Stimulated activated CD4-positive, alpha-beta T cell treated with anti-CD3 and anti-CD28 coated beads, Interleukin-15, amount 100 ng/mL, for 24 hours (primary cell): ENCODE data around the gene OPTN.
"Not testable (repeated sequence)": the region's sequence is repeated elsewhere in the genome, so short reads cannot be mapped to it uniquely, and the experiment has no call there.

Source experiments
- DNase-seq: peaks from one replicate; pipeline ENCODE4 v3.0.0-alpha.2; 2020

Gene OPTN

GRCh38 chr10:13099666-13100348, at the start of gene OPTN:
OPTN (plus strand) TSS chr10:13100163; CDS start chr10:13109123, 8,960 bp downstream.
- DNase-seq: peak; percentile 87

- DNase-seq: no peak
These were observed 48.8 kb upstream of the OPTN start for GRCh38 chr10:13051126-13051694.

DNA sequence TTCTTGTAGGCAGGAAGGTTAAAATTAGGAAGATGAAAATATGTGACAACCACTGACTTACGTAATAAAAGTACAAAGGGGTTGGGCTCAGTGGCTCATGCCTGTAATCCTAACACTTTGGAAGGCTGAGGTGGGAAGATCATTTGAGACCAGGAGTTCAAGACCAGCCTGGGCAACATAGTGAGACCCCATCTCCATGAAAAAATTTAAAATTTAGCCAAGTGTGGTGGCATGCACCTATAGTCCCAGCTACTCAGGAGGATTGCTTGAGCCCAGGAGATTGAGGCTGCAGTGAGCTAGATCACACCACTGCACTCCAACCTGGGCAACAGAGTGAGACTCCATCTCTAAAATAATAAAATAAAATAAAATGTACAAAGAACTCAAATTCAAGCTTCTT, 46.8 kb upstream of the OPTN start:
- DNase-seq: not testable (repeated sequence)

- no peak for DNase-seq
These were observed 46.0 kb upstream of the OPTN start for GRCh38 chr10:13053794-13054462.

GRCh38 chr10:13054844-13055243, 45.1 kb upstream of the OPTN start:
- DNase-seq: no peak

- DNase-seq: no peak
These were observed 43.4 kb upstream of the OPTN start for GRCh38 chr10:13056456-13057077.

- DNase-seq: peak; percentile 9
These were observed 37.2 kb upstream of the OPTN start for GRCh38 chr10:13062803-13063202.

GRCh38 chr10:13066527-13066926, 33.4 kb upstream of the OPTN start:
- no peak for DNase-seq

DNA sequence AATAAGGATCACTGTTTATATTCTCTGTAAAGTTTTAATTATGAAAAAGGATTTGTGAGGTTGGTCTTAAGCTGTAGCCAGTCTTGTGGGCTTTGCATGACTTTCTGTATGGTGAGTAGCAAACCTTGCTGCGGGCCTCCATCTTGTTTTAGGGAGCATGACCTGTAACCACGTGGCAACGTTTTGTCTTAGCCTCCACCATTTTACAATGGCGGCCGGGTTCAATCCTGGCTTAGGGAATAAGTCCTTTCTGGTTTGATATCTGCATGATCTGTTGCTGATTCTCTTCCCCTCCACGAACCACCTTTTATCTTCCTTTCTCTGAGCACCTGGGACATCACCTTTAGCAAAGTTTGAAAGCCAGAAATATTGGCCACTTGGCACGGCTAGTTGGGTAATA, 32.5 kb upstream of the OPTN start:
- DNase-seq: no peak

DNA sequence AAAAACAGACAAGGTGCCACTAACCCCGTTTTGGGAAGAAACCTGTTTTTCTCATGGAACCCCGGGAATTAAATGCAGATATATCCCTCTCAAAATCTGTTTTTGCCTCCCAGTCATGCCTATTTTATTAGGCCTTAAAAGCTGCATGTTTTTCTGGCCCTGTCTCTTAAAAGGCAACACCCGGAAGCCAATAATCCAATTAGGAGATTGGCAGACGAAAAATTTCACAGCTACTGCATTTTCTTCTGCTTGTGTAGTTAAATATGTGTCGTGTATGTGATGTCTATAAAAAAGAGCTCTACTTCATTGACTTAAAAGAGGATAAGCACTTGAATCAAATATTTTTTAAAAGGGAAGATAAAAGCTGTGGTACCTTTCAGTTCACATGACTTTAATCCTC, 31.9 kb upstream of the OPTN start:
- no peak for DNase-seq

- DNase-seq: no peak
These were observed 31.5 kb upstream of the OPTN start for GRCh38 chr10:13068484-13068883.

GRCh38 chr10:13072339-13072738, 27.6 kb upstream of the OPTN start:
- peak; percentile 12 for DNase-seq

DNA sequence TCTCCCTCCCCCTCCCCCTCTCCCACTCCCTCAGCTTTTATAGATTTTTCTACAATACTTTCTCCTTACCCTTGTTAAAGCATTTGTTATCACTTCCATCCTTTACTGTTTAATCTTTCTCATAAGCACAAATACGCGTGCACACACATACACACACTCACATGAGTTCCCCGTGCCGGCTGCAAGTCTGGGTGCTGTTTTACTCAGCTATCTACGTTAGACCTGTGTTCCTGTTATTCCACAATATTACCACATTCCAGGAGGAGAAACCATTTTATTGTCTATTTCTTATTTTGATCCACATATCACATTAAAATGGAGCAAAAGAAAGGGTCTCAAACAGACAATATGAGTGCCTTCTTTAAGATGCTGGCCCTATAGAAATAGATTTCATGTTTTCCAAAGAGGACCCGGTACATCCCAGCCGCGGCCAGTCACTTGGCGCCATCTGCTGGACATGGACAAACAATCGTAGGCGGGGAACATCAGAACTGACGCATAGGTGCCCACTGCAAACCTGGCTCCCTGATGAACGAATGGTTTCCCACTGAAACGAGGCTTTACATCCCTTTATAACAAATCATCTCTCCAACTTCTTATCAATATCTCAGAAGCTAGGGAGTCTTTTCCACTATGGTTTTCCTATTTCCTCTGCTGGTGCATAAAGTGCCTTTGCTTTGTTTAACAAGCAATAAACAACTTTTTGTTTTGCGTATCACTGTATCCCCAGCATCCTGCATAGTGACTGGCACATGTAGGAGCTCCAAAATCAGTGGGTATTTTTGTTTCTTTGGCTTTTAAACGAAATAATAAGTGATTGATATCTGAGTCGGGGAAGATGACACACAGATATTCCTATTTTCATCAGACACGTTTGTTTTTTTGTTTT, 25.2 kb upstream of the OPTN start:
- peak; percentile 76 for DNase-seq

DNA sequence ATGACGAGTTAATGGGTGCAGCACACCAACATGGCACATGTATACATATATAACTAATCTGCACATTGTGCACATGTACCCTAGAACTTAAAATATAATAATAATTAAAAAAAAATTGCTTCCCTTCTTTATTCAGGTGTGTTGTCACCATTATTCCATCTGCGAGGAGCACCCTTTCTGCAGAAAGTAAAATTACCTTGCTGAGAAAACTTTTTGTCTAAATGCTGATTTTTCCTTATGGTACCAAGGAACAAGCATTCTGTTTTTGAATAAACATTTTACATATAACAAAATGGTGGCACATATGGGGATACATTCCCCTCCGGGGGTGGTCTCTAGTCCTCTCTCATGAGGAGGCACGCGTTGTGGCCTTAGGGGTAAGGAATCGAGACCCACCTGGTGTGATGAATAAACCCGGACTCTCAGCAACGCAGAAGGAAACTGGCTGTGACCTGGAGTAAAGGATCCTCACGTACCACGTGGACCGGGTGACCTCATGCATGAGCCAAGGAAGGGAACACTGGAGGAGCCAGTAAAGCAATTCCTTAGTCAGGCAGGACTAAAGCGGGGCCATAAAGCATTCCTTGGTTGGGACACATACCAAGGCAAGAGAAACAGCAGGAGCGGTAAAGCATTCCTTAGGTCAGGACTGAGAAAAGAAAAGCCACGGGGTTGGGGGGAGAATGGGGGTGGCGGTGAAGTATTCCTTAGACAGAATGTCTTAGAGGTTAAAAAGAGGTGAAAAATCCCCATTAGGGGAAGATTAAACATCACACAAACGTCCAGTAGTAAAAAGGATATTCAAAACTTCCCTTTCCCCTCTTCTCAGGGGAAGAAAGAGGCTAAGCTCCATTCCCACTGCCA, 20.8 kb upstream of the OPTN start:
- DNase-seq: no peak

- no peak for DNase-seq
These were observed 20.2 kb upstream of the OPTN start for GRCh38 chr10:13079776-13080050.

DNA sequence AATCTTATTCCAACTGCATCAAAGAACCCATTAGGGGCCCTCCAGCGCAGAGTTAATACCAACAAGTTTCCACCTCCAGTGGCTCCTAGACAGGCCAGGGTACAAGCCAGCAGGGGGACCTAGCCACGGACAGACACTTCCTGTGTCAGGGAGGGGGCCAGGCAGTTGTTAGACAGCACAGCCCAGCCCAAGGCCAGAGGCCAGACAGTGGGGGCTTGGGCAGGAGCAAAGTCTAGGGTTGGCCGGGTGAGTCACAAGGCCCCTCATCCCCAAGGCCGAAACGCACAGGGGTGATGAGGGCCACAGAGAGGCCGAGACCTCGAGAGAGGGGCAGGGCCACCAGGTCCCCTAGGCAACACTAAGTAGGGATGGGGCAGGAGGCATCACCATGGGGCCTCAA, 19.3 kb upstream of the OPTN start:
- DNase-seq: no peak

DNA sequence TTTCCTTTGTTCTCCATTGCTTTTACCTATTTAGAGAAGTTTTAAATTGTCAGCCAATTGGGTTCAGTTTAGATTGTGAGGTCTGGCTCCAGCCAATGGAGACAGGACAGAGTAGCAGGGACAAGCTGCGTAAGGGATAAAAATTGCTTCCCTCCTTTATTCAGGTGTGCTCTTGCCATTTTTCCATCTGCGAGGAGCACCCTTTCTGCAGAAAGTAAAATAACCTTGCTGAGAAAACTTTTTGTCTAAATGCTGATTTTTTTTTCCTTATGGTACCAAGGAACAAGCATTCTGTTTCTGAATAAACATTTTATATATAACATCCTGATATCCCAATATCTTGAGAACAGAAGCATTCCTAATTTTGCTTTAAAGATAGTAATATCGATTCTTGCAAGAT, 16.3 kb upstream of the OPTN start:
- not testable (repeated sequence) for DNase-seq

DNA sequence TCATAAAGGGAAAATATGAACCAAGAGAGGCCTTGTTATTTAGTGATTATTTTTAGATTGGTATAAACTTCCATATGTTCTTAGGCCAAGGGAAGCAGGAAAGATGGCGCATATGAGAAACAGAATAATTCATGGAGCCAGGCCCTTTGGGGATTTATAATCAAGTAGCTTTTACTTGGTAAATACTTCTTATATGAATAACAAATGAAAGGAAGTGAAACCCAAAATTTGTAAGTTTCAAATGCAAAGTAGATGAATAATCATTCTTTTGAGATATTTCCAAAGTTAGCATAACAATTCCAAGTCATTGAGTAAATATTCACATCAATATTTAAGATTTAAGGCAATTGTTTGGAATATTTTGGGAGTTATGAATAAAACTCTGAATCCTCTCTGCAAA, 13.9 kb upstream of the OPTN start:
- DNase-seq: no peak

DNA sequence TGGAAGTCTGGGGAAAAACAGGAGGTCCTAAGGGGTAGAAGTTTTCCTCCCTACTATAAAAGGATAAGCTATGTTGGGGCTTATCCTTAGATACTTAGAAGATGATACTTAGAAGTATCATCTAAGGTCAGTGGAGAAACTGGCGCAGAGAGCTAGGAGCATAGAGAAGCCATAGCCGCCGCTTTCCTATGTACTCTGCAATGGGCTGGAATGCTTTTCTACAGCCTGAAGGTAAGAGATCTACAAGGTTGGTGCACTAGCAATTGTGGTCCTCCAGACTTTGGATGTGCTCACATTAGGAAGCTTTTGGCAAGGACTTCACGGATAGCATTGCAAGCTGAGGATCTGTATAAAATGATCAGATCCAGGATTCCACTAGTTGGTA, 12.4 kb upstream of the OPTN start:
- no peak for DNase-seq

DNA sequence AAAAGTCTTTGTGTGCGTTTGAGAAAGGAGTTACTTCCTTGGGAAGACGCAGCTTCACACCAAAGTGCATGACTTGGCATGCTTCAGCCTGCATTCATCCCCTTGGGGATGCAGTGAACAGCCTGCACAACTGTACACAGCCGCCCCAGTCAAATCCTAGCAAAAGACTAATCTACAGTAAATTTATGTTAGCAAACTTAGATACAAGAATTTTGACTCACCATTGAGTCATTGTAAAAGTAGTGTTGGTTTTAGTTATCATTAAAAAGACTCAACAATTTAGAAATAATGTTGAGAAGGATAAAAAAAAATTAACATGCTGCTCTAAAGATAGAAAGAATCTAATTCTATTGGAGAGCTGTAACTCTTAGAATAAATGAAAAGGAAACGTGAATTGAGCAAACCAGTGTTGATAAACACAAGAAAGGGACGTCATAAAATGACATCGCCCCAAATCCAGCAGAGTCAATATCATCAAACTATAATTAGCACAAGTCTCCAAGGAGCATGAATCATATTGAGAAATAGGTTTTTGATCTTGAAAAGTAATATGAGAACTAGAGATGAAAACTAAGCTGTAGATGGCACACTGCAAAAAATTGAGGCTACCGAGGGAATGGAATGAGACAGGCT, 11.9 kb upstream of the OPTN start:
- DNase-seq: no peak

GRCh38 chr10:13089345-13089744, 10.6 kb upstream of the OPTN start:
- no peak for DNase-seq

GRCh38 chr10:13090289-13090688, 9.7 kb upstream of the OPTN start:
- DNase-seq: no peak
